ENCODE results near the gene TNIK. TPM values are rescaled to one million over a fixed set of nuclear protein-coding genes. Genes with fewer than 3 reads are reported as not detected.

TNIK gene
- total RNA-seq, 6 experiments from 2014 or later: 10.6 to 17.2 (median 11.8) TPM

DNA sequence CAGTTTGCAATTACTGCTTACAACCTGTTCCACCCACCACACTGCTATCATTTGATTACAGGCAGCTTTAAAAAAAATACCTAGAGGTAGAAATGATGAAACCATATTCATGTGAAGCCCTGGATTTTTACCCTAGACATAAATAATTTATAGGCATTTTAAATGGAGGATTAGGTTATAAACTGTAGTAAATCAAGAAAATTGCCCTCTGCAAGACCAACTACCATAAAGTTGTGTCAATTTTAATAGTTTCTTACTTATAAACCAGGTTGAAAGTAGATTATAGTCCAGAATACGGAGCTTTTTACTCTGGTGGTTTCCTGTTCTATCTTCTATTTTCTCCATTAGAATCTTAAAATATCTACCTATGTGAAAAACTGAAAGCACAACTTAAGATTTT is 13.9 kb downstream of the TNIK start:
- DNase-seq: no peak
- Mint-ChIP-seq H3K36me3 (ENCODE audit: low read depth) (no peaks in the 10 kb centered on the region), H3K27me3 (ENCODE audit: insufficient read depth) (no peaks in the 10 kb centered on the region; the same call in 1 of the 2 replicates), H3K4me1 (ENCODE audit: low read depth) (peaks cover 39% of the 10 kb centered on the region), H3K4me3 (no peak overlapping the region), H3K27ac (no peak overlapping the region), H3K9me3 (no peaks in the 10 kb centered on the region)
- TF ChIP-seq, protein P1, sequence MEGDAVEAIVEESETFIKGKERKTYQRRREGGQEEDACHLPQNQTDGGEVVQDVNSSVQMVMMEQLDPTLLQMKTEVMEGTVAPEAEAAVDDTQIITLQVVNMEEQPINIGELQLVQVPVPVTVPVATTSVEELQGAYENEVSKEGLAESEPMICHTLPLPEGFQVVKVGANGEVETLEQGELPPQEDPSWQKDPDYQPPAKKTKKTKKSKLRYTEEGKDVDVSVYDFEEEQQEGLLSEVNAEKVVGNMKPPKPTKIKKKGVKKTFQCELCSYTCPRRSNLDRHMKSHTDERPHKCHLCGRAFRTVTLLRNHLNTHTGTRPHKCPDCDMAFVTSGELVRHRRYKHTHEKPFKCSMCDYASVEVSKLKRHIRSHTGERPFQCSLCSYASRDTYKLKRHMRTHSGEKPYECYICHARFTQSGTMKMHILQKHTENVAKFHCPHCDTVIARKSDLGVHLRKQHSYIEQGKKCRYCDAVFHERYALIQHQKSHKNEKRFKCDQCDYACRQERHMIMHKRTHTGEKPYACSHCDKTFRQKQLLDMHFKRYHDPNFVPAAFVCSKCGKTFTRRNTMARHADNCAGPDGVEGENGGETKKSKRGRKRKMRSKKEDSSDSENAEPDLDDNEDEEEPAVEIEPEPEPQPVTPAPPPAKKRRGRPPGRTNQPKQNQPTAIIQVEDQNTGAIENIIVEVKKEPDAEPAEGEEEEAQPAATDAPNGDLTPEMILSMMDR (IDR thresholded peaks at IDR 0.05): no peak

DNA sequence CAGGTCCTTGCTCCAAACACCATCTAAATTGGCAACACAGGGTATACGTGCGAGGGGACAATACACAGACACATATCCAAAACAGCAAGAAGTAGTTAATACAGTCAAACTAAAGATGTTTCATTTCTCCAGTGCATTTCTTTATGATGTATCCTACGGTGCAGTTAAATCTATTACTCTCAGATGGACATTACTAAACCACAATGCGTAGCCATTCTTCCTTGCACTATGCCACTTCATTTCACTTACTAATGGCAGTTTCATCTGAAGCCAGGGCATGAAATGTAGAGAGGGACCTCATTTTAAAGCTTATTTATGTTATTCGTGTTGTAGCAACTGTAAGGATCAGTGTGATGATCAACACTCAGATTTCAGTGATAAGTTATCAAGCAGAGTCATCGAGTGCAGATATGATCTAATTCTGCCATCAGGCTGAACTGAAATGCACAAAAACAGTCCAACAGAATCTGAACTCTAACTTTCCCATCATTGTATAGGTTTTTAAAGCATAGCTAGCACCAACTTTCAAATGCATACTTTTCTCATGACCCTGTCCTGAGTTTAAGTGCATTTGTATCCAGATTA is 14.5 kb downstream of the TNIK start:
- Mint-ChIP-seq H3K36me3 (ENCODE audit: low read depth) (no peaks in the 10 kb centered on the region; the same call in 1 of the 2 replicates), H3K4me1 (ENCODE audit: low read depth) (peaks cover 39% of the 10 kb centered on the region), H3K27ac (peak overlapping the region; percentile 59), H3K27me3 (ENCODE audit: insufficient read depth) (no peaks in the 10 kb centered on the region; the same call in 1 of the 2 replicates), H3K9me3 (no peaks in the 10 kb centered on the region), H3K4me3 (peak overlapping the region; percentile 26; the same call in 1 of the 2 replicates)
- no peak for DNase-seq
- TF ChIP-seq, protein P1 (IDR thresholded peaks at IDR 0.05): no peak

DNA sequence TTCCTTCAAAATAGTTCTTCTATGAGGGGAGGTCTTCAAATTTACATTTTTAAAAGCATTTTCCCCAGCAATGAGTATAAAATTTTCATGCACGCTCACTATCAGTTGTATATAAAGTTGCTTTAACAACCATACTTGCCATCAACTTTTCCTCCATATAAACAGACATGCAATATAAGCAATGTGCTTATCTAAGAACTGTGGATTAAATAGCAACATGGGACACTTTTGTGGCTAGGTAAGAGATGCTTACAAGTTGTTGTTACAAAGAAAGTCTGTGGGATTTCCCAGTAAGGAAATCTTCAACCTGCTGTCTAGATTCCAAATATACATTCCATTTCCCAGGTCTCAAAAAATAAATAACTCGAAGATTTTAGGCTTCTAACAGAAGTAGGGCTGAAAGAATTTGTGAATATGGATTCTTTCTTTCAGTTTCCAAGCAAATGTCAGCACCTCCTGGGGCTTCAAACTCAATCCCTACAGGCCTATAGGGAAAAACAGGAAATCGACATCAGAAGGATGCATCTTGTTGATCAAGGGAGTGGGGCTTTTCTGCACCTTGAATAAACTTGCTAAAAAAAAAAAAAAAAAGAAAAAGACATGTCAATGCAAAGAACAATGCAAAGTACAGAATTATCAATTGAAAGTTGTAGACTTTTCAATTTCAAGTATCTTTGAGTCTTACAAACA is 16.1 kb downstream of the TNIK start:
- Mint-ChIP-seq H3K4me1 (ENCODE audit: low read depth) (peaks cover 50% of the 10 kb centered on the region), H3K27ac (no peak overlapping the region)

DNA sequence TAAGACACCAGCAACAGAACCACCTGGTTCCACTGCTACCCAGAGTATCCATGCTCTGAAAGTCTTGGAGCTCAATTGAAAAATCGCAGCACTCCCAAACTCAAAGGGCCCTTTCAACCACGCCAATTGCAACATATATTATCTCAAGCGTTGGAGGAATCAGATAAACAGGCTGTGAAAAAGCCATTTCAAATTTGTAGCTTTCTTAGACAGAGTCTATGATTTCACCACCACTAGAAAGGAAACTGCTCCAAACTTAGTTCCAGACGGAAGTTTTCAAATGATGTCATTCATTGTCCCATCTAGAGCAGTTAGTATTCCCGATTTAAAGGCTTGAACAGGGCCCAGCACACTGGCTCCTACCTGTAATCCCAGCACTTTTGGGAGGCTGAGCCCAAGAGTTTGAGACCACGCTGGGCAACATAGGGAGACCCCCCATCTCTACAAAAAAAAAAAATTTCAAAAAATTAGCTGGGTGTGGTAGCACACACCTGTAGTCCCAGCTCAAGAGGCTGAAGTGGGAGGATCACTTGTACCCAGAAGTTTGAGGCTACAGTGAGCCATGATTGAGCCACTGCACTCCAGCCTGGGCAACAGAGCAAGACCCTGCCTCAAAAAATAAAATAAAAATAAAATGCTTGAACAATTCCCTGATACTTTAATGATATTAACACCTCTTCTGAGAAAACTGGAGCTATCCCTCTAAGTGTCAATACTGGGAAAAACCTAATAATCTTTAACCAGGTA is 16.8 kb downstream of the TNIK start:
- DNase-seq: no peak
- no peak overlapping the region for H3K4me3 Mint-ChIP-seq

More for the DNA sequence above, 16.1 kb downstream of the TNIK start:
- Mint-ChIP-seq H3K9me3 (no peaks in the 10 kb centered on the region), H3K4me3 (no peak overlapping the region), H3K27me3 (ENCODE audit: insufficient read depth) (no peaks in the 10 kb centered on the region; the same call in 1 of the 2 replicates), H3K36me3 (ENCODE audit: low read depth) (peaks cover 7% of the 10 kb centered on the region; the same call in 1 of the 2 replicates)
- DNase-seq: no peak
- TF ChIP-seq, protein P1 (IDR thresholded peaks at IDR 0.05): no peak

DNA sequence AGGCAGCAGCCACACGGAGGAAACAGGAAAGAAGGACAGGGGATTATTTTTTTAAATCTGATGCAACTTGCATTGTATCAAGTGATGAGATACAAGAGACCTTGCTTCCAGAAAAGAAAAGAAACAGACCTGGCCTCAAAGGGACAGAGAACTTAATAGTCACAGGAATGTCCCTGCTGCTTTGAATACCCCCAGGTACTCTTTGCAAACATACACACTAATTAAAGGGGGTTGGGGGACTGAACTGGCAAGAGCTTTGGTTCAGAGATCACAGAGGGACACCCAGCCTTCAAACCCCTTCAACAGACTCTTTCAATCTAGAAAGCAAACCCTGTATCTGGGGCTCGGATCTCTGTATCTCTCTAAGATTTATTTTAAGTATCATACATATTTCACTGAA is 18.0 kb downstream of the TNIK start:
- Mint-ChIP-seq H3K4me1 (ENCODE audit: low read depth) (peaks cover 37% of the 10 kb centered on the region), H3K4me3 (no peak overlapping the region), H3K27ac (no peak overlapping the region), H3K36me3 (ENCODE audit: low read depth) (peaks cover 15% of the 10 kb centered on the region), H3K9me3 (no peaks in the 10 kb centered on the region), H3K27me3 (ENCODE audit: insufficient read depth) (no peaks in the 10 kb centered on the region; the same call in 1 of the 2 replicates)
- no peak for DNase-seq
- TF ChIP-seq, protein P1 (IDR thresholded peaks at IDR 0.05): no peak

More for the DNA sequence above, 16.8 kb downstream of the TNIK start:
- H3K27ac Mint-ChIP-seq: no peak overlapping the region
- H3K36me3 Mint-ChIP-seq (ENCODE audit: low read depth): peaks cover 11% of the 10 kb centered on the region
- no peaks in the 10 kb centered on the region for H3K9me3 Mint-ChIP-seq
- TF ChIP-seq, protein P1 (IDR thresholded peaks at IDR 0.05): no peak
- peaks cover 49% of the 10 kb centered on the region for H3K4me1 Mint-ChIP-seq (ENCODE audit: low read depth)
- H3K27me3 Mint-ChIP-seq (ENCODE audit: insufficient read depth): no peaks in the 10 kb centered on the region; the same call in 1 of the 2 replicates

Measured in HFFc6 (cell line).